ENCODE measurements around the gene PIGM.

GRCh38 chr1:160080381-160081100 lies 48.8 kb upstream of the PIGM start:
- TF ChIP-seq CTCF (IDR thresholded peaks at IDR 0.05), result no peak
- no peak for TF ChIP-seq POLR2A (IDR thresholded peaks at IDR 0.05)
- TF ChIP-seq EP300 (IDR thresholded peaks at IDR 0.05), result no peak
